ENCODE results near the gene MS4A10. TPM values are rescaled to one million over a fixed set of nuclear protein-coding genes. Genes with fewer than 3 reads are reported as not detected.

The MS4A10 gene
- total and polyA plus RNA-seq, 10 of the 15 experiments (the other 5 are each of a cell fraction or from before 2014, with no cell fraction given) = not detected

DNA sequence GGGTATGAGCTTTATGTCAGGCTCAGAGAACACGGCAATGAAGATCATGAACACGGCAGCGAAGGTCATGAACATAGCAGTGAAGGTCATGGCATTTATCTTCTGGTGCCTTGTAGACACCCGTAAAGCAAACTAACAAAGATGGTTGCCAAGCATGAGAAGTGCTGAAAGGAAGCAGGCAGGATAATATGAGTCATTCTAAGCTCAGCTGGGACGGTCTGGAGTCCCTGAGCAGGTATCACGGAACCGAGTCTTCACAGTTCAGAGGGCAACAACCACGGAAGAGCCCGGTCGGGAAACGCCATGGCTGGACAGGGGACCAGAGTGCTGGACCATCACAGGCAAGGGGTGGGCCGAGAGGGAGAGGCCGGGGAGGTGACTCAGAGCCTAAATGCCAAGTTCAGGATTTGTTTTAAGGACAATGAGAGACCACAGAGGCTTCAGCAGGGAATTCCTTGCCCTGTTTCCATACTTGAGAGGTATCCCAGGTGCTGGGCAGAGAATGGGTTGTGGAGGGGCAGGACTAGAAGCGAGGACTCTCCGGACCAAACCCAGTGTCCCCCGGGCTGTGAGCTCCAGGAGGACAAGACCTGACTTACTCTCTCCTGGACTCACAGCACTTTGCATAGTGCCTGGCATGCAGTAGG lies 13.1 kb upstream of the MS4A10 start:
- ChIA-PET SMC1A (ENCODE audit: uncharacterized antibody, unreplicated experiment) (interaction anchor here (1.5 to 12.5 kb wide), 2 partner anchors 8 to 127 kb away, joined by 4 to 143 read pairs; no protein-coding TSS in a partner anchor), POLR2A (interaction anchor here (0.5 to 1.0 kb wide), 3 partner anchors 8 to 1913 kb away, joined by 3 to 4 read pairs (median 3); no protein-coding TSS in a partner anchor), CTCF (interaction anchor here (1.1 to 4.1 kb wide), 6 partner anchors 9 to 507 kb away, joined by 3 to 26 read pairs (median 4); no protein-coding TSS in a partner anchor), RAD21 (ENCODE audit: unreplicated experiment) (interaction anchor here (0.7 to 8.4 kb wide), 3 partner anchors 8 to 72 kb away, joined by 3 to 119 read pairs (median 5); partner anchors contain the start of gene MS4A8)
- Histone ChIP-seq H3K9me3 (replicated peaks; ENCODE audit: control insufficient read depth, insufficient read depth, low read length) (no peaks in the 10 kb centered on the region; the same call in 2 of the 3 replicates), H3K27ac (ENCODE audit: control insufficient read depth, insufficient read depth) (no peak overlapping the region), H3K79me2 (ENCODE audit: control insufficient read depth, insufficient read depth, low read length) (no peaks in the 10 kb centered on the region), H3K9ac (ENCODE audit: control insufficient read depth, insufficient read depth, low read length) (no peak overlapping the region), H3K4me3 (no peak overlapping the region), H2AFZ (ENCODE audit: control insufficient read depth, low read depth, low read length) (peak overlapping the region; percentile 72), H3K4me1 (ENCODE audit: control insufficient read depth, insufficient read depth, low read length) (peaks cover 11% of the 10 kb centered on the region), H4K20me1 (ENCODE audit: control insufficient read depth, insufficient read depth) (no peaks in the 10 kb centered on the region; the same call in 1 of the 2 replicates), H3K27me3 (replicated peaks in 1 of 2; ENCODE audit: control insufficient read depth in 2 of 2, insufficient read depth in 2 of 2, low read length in 1 of 2) (no peaks in the 10 kb centered on the region), H3K36me3 (ENCODE audit: control insufficient read depth in 2 of 2, insufficient read depth in 2 of 2, low read length in 1 of 2) (no peaks in the 10 kb centered on the region), H3K4me2 (ENCODE audit: control insufficient read depth, insufficient read depth) (no peak overlapping the region; the same call in 1 of the 2 replicates)
- FAIRE-seq (peak; percentile 85), DNase-seq (ENCODE audit: low read depth, low spot score) (no peak), ATAC-seq (peak; percentile 28)
- TF ChIP-seq HDAC6 (IDR thresholded peaks at IDR 0.05; ENCODE audit: unreplicated experiment) (no peak), CBX3 (IDR thresholded peaks at IDR 0.05; ENCODE audit: borderline replicate concordance, low read depth) (no peak), YY1 (IDR thresholded peaks at IDR 0.05; ENCODE audit: low read depth, low read length) (peak; percentile 69; the same call in 1 of the 2 replicates), IRF4 (IDR thresholded peaks at IDR 0.05; ENCODE audit: low read depth, low read length) (no peak), SPI1 (IDR thresholded peaks at IDR 0.05; ENCODE audit: borderline replicate concordance, insufficient read depth, low read depth, low read length) (peak; percentile 23; the same call in 1 of the 2 replicates), SMARCA5 (IDR thresholded peaks at IDR 0.05) (no peak), ZNF622 (IDR thresholded peaks at IDR 0.05) (no peak), PAX5 (IDR thresholded peaks at IDR 0.05; ENCODE audit: borderline replicate concordance, low read depth, low read length) (0 out of 2 replicates have a peak, but pooled peaks have one; percentile 15), JUNB (IDR thresholded peaks at IDR 0.05) (peak; percentile 37; the same call in 1 of the 2 replicates)
- TF ChIP-seq, protein P1, sequence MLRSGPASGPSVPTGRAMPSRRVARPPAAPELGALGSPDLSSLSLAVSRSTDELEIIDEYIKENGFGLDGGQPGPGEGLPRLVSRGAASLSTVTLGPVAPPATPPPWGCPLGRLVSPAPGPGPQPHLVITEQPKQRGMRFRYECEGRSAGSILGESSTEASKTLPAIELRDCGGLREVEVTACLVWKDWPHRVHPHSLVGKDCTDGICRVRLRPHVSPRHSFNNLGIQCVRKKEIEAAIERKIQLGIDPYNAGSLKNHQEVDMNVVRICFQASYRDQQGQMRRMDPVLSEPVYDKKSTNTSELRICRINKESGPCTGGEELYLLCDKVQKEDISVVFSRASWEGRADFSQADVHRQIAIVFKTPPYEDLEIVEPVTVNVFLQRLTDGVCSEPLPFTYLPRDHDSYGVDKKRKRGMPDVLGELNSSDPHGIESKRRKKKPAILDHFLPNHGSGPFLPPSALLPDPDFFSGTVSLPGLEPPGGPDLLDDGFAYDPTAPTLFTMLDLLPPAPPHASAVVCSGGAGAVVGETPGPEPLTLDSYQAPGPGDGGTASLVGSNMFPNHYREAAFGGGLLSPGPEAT (IDR thresholded peaks at IDR 0.05; ENCODE audit: low read depth) = no peak
- in situ Hi-C loops (cut with MboI) (loop anchor here (5.0 to 25.0 kb wide), 2 partner anchors 120 to 1585 kb away; no protein-coding TSS in a partner anchor), intact Hi-C loops (cut with micrococcal nuclease; ENCODE audit: unreplicated experiment) (no loop called here)
- 34% methylated on average over 16 of the region's 16 CpGs for WGBS (ENCODE audit: insufficient coverage, insufficient replicate concordance, low lambda C conversion rate, missing lambda C conversion rate)
- no TSS peak for BruUV-seq (replicated peaks)
